ENCODE measurements around the gene LSM10. TPM values are rescaled to one million over a fixed set of nuclear protein-coding genes. Genes with fewer than 3 reads are reported as not detected.

The LSM10 gene
- 3.3 TPM for total RNA-seq

- no peak for FAIRE-seq
- DNase-seq (ENCODE audit: low spot score in 2 of 2): peak; percentile 84 to 89
These were observed at the start of gene LSM10 for GRCh38 chr1:36397378-36398230. Gene LSM10, minus strand, starts transcription at chr1:36397908. Its CDS starts 3,779 bp downstream, at chr1:36394129.

- FAIRE-seq (no peak), DNase-seq (ENCODE audit: low spot score in 2 of 2) (no peak)
These were observed 49.7 kb upstream of the LSM10 start for GRCh38 chr1:36447450-36447849.

GRCh38 chr1:36446746-36447145, 49.0 kb upstream of the LSM10 start:
- DNase-seq (ENCODE audit: low spot score in 2 of 2): no peak
- no peak for FAIRE-seq

- DNase-seq (ENCODE audit: low spot score in 2 of 2): no peak
- FAIRE-seq: no peak
These were observed 48.6 kb upstream of the LSM10 start for GRCh38 chr1:36446271-36446670.

GRCh38 chr1:36443297-36443696, 45.6 kb upstream of the LSM10 start:
- FAIRE-seq (no peak), DNase-seq (ENCODE audit: low spot score in 2 of 2) (no peak)

GRCh38 chr1:36442337-36442736, 44.6 kb upstream of the LSM10 start:
- no peak for FAIRE-seq
- no peak for DNase-seq (ENCODE audit: low spot score in 2 of 2)

- no peak for FAIRE-seq
- no peak for DNase-seq (ENCODE audit: low spot score in 2 of 2)
These were observed 42.9 kb upstream of the LSM10 start for GRCh38 chr1:36440646-36441045.

- DNase-seq (ENCODE audit: low spot score in 2 of 2) (no peak), FAIRE-seq (no peak)
These were observed 42.3 kb upstream of the LSM10 start for GRCh38 chr1:36440044-36440443.

GRCh38 chr1:36438715-36439114, 41.0 kb upstream of the LSM10 start:
- no peak for FAIRE-seq

GRCh38 chr1:36436821-36437220, 39.1 kb upstream of the LSM10 start:
- DNase-seq (ENCODE audit: low spot score in 2 of 2): no peak
- no peak for FAIRE-seq

More at GRCh38 chr1:36438715-36439114, 41.0 kb upstream of the LSM10 start:
- DNase-seq (ENCODE audit: low spot score in 2 of 2): no peak

- FAIRE-seq: no peak
- DNase-seq (ENCODE audit: low spot score in 2 of 2): no peak
These were observed 35.4 kb upstream of the LSM10 start for GRCh38 chr1:36433102-36433501.

- FAIRE-seq (no peak), DNase-seq (ENCODE audit: low spot score in 2 of 2) (no peak)
These were observed 34.9 kb upstream of the LSM10 start for GRCh38 chr1:36432616-36433015.

- FAIRE-seq: no peak
- no peak for DNase-seq (ENCODE audit: low spot score in 2 of 2)
These were observed 28.1 kb upstream of the LSM10 start for GRCh38 chr1:36425791-36426190.

GRCh38 chr1:36421649-36422048, 23.9 kb upstream of the LSM10 start:
- FAIRE-seq: no peak
- DNase-seq (ENCODE audit: low spot score in 2 of 2): no peak

GRCh38 chr1:36420836-36421317, 23.2 kb upstream of the LSM10 start:
- peak; percentile 37 to 75 for DNase-seq (ENCODE audit: low spot score in 2 of 2)
- no peak for FAIRE-seq

GRCh38 chr1:36420409-36420808, 22.7 kb upstream of the LSM10 start:
- FAIRE-seq (no peak), DNase-seq (ENCODE audit: low spot score in 2 of 2) (no peak)

- FAIRE-seq: no peak
- no peak for DNase-seq (ENCODE audit: low spot score in 2 of 2)
These were observed 21.9 kb upstream of the LSM10 start for GRCh38 chr1:36419569-36419968.

- DNase-seq (ENCODE audit: low spot score in 2 of 2) (no peak), FAIRE-seq (no peak)
These were observed 21.4 kb upstream of the LSM10 start for GRCh38 chr1:36419140-36419539.

GRCh38 chr1:36417931-36418330, 20.2 kb upstream of the LSM10 start:
- no peak for DNase-seq (ENCODE audit: low spot score in 2 of 2)
- FAIRE-seq: no peak

GRCh38 chr1:36415661-36416326, 18.1 kb upstream of the LSM10 start:
- no peak for DNase-seq (ENCODE audit: low spot score in 2 of 2)
- no peak for FAIRE-seq

GRCh38 chr1:36414384-36414783, 16.7 kb upstream of the LSM10 start:
- DNase-seq (ENCODE audit: low spot score in 2 of 2): no peak
- FAIRE-seq: no peak

All from frontal cortex (tissue), 4 donors.